Small intestine (tissue), 7 donors: ENCODE results near the gene THBS1. TPM values are rescaled to one million over a fixed set of nuclear protein-coding genes. Genes with fewer than 3 reads are reported as not detected.

Experiments
- DNase-seq, 2 donors: peaks; one replicate each; pipeline versions ENCODE4 v3.0.0 to v3.0.0-alpha.2; 2013
- FAIRE-seq: peaks from 2 replicates; lab custom pipeline; 2012; peaks lifted over from hg19 to GRCh38; lab: Jason Lieb, UNC
- H3K27ac ChIP-seq, 3 donors: one replicate each; pipeline ENCODE4 v1.5.1; 2013; ENCODE audit warnings: low read length in 2 of 3, mild to moderate bottlenecking in 2 of 3, control low read depth in 1 of 3, inconsistent platforms in 1 of 3, low read depth in 1 of 3, moderate library complexity in 1 of 3
- H3K27me3 ChIP-seq, 3 donors: one replicate each; pipeline ENCODE4 v1.6.1; 2013; ENCODE audit warnings: low read length in 3 of 3, inconsistent platforms in 1 of 3; ENCODE audit not compliant: control insufficient read depth in 3 of 3, insufficient read depth in 3 of 3
- H3K36me3 ChIP-seq, 3 donors: one replicate each; pipeline ENCODE4 v1.6.1; 2013; ENCODE audit warnings: low read length in 3 of 3, inconsistent platforms in 1 of 3, low read depth in 1 of 3, mild to moderate bottlenecking in 1 of 3, moderate library complexity in 1 of 3; ENCODE audit not compliant: control insufficient read depth in 3 of 3, insufficient read depth in 2 of 3
- H3K4me1 ChIP-seq, 3 donors: one replicate each; pipeline ENCODE4 v1.6.1; 2013; ENCODE audit warnings: low read length in 2 of 3, inconsistent platforms in 1 of 3, low read depth in 1 of 3, mild to moderate bottlenecking in 1 of 3, moderate library complexity in 1 of 3; ENCODE audit not compliant: control insufficient read depth in 3 of 3, insufficient read depth in 2 of 3
- H3K4me3 ChIP-seq, 3 donors: one replicate each; pipeline ENCODE4 v1.5.1; 2013; ENCODE audit warnings: low read length in 3 of 3, control low read depth in 1 of 3, inconsistent platforms in 1 of 3, low read depth in 1 of 3, mild to moderate bottlenecking in 1 of 3, moderate library complexity in 1 of 3
- H3K9me3 ChIP-seq, 2 donors: one replicate each; pipeline ENCODE4 v1.6.1; 2013; ENCODE audit warnings: low read depth in 1 of 2, low read length in 1 of 2; ENCODE audit not compliant: control insufficient read depth in 2 of 2, insufficient read depth in 1 of 2
- WGBS, 3 donors: extraction: QIAGEN DNeasy Blood & Tissue Kit; methylation state at CpG; one replicate each; pipeline ENCODE4 v1.1.7; 2013; 5-methylcytosine and 5-hydroxymethylcytosine counted together
- polyA plus RNA-seq, 4 donors: library from polyadenylated mRNA; stranded (reverse) in 3 of 4; unstranded in 1 of 4; fragments of 200-250 nt in 3 of 4; fragments of 120-200 nt in 1 of 4; gene quantifications; one replicate each; pipeline versions ENCODE4 v1.2.1 to v1.2.3, GENCODE V29; 2013
- donor health status: healthy with polysubstance abuse.
- donor health status: control.
- donor health status: control.
- donor health status: Bipolar disorder and iron deficiency.
- donor health status: healthy.

THBS1 gene
- polyA plus RNA-seq, 4 donors = 2.0 to 69.8 (median 34.3) TPM

DNA sequence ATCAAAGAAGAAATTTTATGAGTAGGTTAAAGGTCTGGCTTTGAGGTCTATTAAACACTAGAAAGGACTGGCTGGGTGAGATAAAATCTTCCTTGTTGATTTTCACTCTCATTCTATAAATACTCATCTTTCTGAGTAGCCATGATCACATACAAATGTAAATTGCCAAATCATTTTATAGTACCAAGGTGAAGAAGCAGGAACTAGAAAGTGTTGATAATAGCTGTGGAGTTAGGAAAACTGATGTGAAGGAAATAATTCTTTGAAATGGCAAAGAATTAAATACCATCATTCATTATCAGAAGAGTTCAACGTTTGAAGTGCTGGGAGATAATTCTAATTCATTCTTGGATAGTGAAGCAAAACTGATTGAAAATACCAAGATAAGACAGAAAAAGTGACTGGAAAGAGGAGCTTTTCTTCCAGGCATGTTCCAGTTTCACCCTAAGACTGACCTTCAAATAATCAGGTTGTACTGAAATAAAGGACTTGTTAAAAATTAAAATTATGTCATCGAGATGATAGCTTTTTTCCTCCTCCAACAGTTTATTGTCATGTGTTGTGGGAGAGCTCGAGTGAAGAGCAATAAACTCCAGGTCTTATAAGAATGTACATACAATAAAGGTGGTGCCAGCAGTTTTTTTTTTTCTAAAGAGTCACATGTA, 17.4 kb downstream of the THBS1 start:
- no peaks in the 10 kb centered on the region for H3K27me3 ChIP-seq
- no peak overlapping the region for H3K27ac ChIP-seq
- H3K36me3 ChIP-seq = peaks cover 0 to 10% (median 6%) of the 10 kb centered on the region in 3 donors
- H3K4me1 ChIP-seq = no peaks in the 10 kb centered on the region
- DNase-seq = peak in 1 of 2 donors; percentile 60
- no peaks in the 10 kb centered on the region for H3K9me3 ChIP-seq
- no peak overlapping the region for H3K4me3 ChIP-seq
- WGBS, 3 donors = 16 to 40% (median 36%) methylated on average over 3 of the region's 3 CpGs
- FAIRE-seq = no peak

DNA sequence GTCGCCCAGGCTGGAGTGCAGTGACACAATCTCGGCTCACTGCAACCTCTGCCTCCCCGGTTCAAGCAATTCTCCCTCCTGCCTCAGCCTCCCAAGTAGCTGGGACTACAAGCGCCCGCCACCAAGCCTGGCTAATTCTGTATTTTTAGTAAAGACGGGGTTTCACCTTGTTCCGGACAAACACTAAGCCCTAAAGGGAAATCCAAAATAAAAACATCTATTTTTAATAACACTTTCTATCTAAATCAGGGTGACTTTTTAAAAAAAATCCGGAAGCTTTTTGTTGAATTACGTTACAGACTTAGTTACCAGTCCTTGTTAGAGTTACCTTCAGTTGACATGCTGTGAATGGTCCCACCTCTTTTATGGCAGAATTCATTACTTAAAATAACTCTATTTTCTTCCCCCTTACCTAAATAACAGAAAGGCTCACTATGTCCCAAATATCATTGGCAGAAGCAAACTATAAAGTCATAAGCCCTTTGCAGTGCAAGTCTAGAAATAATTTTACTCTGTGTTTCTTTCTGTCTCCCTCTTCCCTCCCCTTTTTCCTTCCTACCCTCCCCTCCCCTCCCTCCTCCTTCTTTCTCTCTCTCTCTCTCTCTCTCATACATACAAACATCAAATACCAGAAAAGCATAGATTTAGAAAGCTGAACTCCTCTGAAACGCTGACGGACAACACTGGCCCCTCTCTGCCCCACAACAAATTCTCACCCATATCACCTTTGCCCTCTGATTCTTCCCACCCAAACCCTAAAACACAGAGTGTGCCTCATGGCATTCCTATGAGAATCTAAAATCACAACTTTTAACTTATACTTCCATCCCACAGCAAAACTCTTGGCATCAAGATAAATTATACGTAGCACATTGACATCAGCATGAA, 18.3 kb downstream of the THBS1 start:
- Histone ChIP-seq H3K27ac (no peak overlapping the region), H3K4me3 (no peak overlapping the region), H3K27me3 (no peaks in the 10 kb centered on the region), H3K9me3 (no peaks in the 10 kb centered on the region), H3K4me1 (no peaks in the 10 kb centered on the region), H3K36me3 (peaks cover 0 to 4% (median 4%) of the 10 kb centered on the region in 3 donors)
- DNase-seq = no peak
- 74 to 91% (median 80%) methylated on average over 12 of the region's 12 CpGs for WGBS, 3 donors
- no peak for FAIRE-seq

DNA sequence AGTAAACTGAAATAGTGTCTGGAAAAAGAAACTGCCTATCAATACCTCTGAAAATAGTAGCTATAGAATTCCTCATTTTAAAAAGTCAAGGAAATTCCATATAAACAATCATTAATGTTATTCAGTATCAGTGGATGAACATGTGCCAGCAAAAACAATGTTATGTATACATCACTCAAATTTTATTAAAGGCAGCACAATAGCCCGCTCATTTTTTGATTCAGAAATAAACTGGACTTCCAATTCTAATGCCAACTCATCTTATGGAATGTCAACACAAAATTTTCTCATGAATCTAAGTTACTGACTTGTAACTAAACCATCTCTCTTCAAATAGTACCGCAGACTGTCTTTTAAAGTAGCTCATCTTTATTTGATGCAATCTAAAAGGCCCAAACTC, 19.0 kb downstream of the THBS1 start:
- H3K9me3 ChIP-seq = no peaks in the 10 kb centered on the region
- peaks cover 0 to 4% (median 3%) of the 10 kb centered on the region in 3 donors for H3K36me3 ChIP-seq
- no peaks in the 10 kb centered on the region for H3K4me1 ChIP-seq
- no peak overlapping the region for H3K4me3 ChIP-seq
- 81 to 92% (median 89%) methylated on average over 2 of the region's 2 CpGs for WGBS, 3 donors
- DNase-seq (no peak), FAIRE-seq (no peak)
- no peaks in the 10 kb centered on the region for H3K27me3 ChIP-seq
- H3K27ac ChIP-seq = no peak overlapping the region

DNA sequence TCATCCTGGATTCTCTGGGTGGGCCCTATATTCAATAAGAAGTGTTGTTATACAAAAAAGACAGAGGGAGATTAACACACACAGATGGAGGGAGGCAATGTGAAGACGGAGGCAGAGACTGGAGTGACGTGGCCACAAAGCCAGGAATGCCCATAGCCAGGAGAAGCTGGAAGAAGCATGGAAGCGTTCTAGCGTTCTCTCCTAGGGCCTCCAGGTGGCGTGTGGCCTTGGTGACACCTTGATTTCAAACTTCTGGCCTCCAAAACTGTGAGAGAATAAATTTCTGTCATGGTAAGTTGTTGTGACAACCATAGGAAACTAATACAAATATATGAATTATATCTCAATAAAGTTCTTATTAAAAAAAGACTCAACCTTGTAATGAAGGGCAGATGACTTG, 21.3 kb downstream of the THBS1 start:
- Histone ChIP-seq H3K36me3 (no peaks in the 10 kb centered on the region), H3K4me3 (no peak overlapping the region), H3K27me3 (no peaks in the 10 kb centered on the region), H3K4me1 (no peaks in the 10 kb centered on the region), H3K27ac (no peak overlapping the region), H3K9me3 (no peaks in the 10 kb centered on the region)
- FAIRE-seq = no peak
- 81 to 87% (median 86%) methylated on average over 5 of the region's 5 CpGs for WGBS, 3 donors
- no peak for DNase-seq

DNA sequence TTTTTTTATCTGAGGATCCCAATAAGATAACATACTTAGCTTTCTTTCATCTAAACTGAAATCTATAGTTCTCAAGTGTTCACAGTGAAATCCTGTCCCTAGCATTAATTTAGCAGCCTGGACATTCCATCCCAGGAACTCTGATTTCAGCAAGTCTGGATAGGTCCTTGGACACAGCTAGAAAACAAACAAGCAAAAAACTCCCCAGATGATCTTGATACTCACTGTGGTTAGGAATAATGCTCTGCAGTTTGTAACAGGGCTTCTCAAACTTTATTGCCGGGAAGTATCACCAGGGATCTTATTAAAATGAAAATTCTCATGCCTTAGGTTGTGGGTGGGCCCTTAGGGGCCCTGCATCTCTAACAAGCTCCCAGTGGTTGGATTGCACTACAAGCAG, 24.3 kb downstream of the THBS1 start:
- H3K27ac ChIP-seq = no peak overlapping the region
- no peaks in the 10 kb centered on the region for H3K36me3 ChIP-seq
- DNase-seq (no peak), FAIRE-seq (no peak)
- WGBS, 3 donors = 88 to 93% (median 92%) methylated on average over 1 of the region's 1 CpG
- no peaks in the 10 kb centered on the region for H3K27me3 ChIP-seq
- no peak overlapping the region for H3K4me3 ChIP-seq
- no peaks in the 10 kb centered on the region for H3K4me1 ChIP-seq
- H3K9me3 ChIP-seq = peaks cover 0 to 10% of the 10 kb centered on the region in 2 donors

DNA sequence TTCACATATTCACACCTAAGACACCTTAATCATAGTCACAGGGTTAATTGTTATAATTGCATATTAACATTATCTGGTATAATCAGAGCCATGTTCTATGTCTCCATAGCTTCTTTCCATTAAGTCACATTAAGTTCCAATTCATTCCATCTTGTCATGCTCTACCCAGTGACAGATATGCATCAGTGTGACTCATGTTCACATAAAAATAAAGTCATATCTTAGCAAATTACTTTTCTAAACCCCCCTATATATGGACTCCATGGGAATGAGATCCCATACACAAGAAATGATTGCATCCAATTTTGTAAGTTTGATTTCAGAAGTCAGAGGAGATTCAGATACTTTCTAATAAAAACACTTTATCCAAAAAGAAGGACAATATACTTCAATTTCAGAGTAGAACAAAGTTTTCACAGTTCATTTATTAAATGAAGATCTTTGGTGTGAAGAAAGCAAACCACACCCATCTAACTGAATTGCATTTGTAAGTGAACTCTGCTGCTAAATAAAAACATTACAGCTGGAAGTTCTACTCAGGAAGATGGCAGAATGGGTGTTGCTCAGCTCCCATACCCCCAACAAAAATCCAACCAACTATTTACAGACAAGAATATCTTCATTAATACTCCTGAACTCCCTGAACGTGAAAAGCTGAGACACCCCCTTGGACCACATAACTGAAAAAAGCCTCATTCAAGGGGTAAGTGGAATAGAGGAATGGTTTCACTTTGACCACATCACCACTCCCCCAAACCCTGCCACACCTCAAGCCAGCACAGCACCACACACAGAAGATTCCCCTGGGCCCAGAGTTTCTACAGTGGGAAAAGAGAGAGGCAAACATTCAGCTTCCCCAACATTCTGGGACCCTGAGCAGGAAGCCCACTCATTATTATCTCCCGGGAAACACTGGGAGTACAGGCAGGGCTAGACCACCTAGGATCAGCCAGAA, 27.6 kb downstream of the THBS1 start:
- Histone ChIP-seq H3K27ac (no peak overlapping the region), H3K36me3 (no peaks in the 10 kb centered on the region)
- no peak for FAIRE-seq

DNA sequence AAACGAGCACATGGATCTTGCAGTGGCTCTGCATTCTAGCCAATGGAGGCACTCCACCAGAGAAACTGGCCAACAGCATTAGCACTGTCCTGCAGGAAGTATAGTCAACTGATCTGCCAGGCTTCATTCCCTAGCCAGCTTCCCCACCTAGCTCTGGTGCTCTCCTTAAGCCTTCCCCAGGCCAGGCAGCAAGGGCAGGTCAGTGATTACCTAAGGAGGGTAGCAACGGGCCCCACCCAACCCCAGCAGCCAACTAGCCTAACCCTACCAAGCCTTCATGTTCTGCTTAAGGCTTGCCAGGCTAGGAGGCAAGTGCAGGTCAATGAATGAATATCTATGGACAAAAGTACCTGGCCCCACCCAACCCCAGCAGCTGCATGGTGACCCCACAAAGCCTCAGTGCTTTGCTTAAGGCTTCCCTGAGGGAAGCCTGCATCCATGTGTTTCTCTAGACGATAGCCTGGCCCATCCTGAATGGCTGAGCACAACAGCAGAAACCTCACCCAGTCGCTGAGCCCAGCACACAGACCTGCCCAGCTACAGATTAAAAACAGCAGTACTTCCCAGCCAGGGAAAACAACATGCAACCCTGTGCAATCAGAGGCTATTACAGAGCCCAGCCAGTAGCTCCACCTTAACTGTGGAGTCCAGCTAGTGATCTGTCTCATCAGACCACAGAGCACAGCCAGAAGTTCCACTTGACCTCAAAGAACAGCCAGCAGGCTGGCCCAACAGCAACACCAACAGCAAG, 28.5 kb downstream of the THBS1 start:
- Histone ChIP-seq H3K9me3 (peaks cover 0 to 17% of the 10 kb centered on the region in 2 donors), H3K4me1 (no peaks in the 10 kb centered on the region), H3K4me3 (no peak overlapping the region), H3K27me3 (no peaks in the 10 kb centered on the region), H3K27ac (no peak overlapping the region), H3K36me3 (no peaks in the 10 kb centered on the region)
- no peak for FAIRE-seq
- WGBS, 3 donors = 64 to 81% (median 65%) methylated on average over 4 of the region's 4 CpGs
- no peak for DNase-seq

More for the DNA sequence above, 27.6 kb downstream of the THBS1 start:
- Histone ChIP-seq H3K4me3 (no peak overlapping the region), H3K9me3 (peaks cover 0 to 17% of the 10 kb centered on the region in 2 donors), H3K27me3 (no peaks in the 10 kb centered on the region), H3K4me1 (no peaks in the 10 kb centered on the region)
- WGBS, 3 donors = 74 to 91% (median 81%) methylated on average over 2 of the region's 2 CpGs
- DNase-seq = no peak
